OCI-LY1 (cell line): Measurements from ENCODE around the gene NCS1.

Source experiments
- H2AFZ ChIP-seq: fragments of 200-600 bp; sonication (generic), shearing (Covaris generic); 2 replicates; pipeline ENCODE4 v1.6.0; 2014; ENCODE audit warnings: antibody characterized with exemption, mild to moderate bottlenecking, low read length
- H3F3A ChIP-seq: fragments of 200-600 bp; sonication (generic), shearing (Covaris generic); 2 replicates; pipeline ENCODE4 v1.6.0; 2014; ENCODE audit warnings: mild to moderate bottlenecking, antibody characterized with exemption, low read length, moderate library complexity; ENCODE audit not compliant: insufficient read depth
- H3K27ac ChIP-seq: fragments of 200-600 bp; sonication (generic); 2 replicates; pipeline ENCODE4 v1.5.1; 2014; ENCODE audit warnings: low read length, mixed run types, mild to moderate bottlenecking, low read depth; ENCODE audit not compliant: poor library complexity, severe bottlenecking
- H3K27me3 ChIP-seq: fragments of 200-600 bp; sonication (generic); 2 replicates; pipeline ENCODE4 v1.6.0; 2014; ENCODE audit warnings: antibody characterized with exemption, mild to moderate bottlenecking, low read length, moderate library complexity; ENCODE audit not compliant: insufficient read depth
- H3K36me3 ChIP-seq: fragments of 200-600 bp; sonication (generic); 2 replicates; pipeline ENCODE4 v1.6.1; 2014; ENCODE audit warnings: mild to moderate bottlenecking, antibody characterized with exemption, low read length, moderate library complexity, mixed read lengths; ENCODE audit not compliant: insufficient read depth
- H3K4me1 ChIP-seq: fragments of 200-600 bp; sonication (generic); 2 replicates; pipeline ENCODE4 v1.5.1; 2014; ENCODE audit warnings: mild to moderate bottlenecking, low read length, moderate library complexity; ENCODE audit not compliant: insufficient read depth, severe bottlenecking
- H3K4me2 ChIP-seq: fragments of 200-600 bp; sonication (generic), shearing (Covaris generic); 2 replicates; pipeline ENCODE4 v1.6.1; 2014; ENCODE audit warnings: low read length
- H3K4me3 ChIP-seq: fragments of 200-600 bp; sonication (generic); 2 replicates; pipeline ENCODE4 v1.5.1; 2014; ENCODE audit warnings: low read length, low read depth, mild to moderate bottlenecking, mixed read lengths; ENCODE audit not compliant: poor library complexity, severe bottlenecking
- H3K79me2 ChIP-seq: fragments of 200-600 bp; shearing (Covaris generic); 2 replicates; pipeline ENCODE4 v1.6.1; 2016; ENCODE audit warnings: mixed run types, low read length, mixed read lengths; ENCODE audit not compliant: insufficient read depth
- H3K9ac ChIP-seq: fragments of 200-600 bp; sonication (generic), shearing (Covaris generic); 2 replicates; pipeline ENCODE4 v1.6.1; 2014; ENCODE audit warnings: mild to moderate bottlenecking, low read length, mixed read lengths
- H3K9me2 ChIP-seq: fragments of 200-600 bp; sonication (generic), shearing (Covaris generic); 2 replicates; pipeline ENCODE4 v1.6.1; 2014; ENCODE audit warnings: low read depth, mild to moderate bottlenecking, low read length, mixed read lengths
- H3K9me3 ChIP-seq: fragments of 200-600 bp; shearing (Covaris generic); 2 replicates; pipeline ENCODE4 v1.6.1; 2014; ENCODE audit warnings: low read length, mixed read lengths
- H4K20me1 ChIP-seq: fragments of 200-600 bp; sonication (generic), shearing (Covaris generic); 2 replicates; pipeline ENCODE4 v1.6.0; 2016; ENCODE audit warnings: mild to moderate bottlenecking, low read length; ENCODE audit not compliant: insufficient read depth
- EZH2 ChIP-seq: fragments of 200-600 bp; sonication (generic), shearing (Covaris generic); IDR thresholded peaks from 2 replicates; pipeline ENCODE4 v1.8.0; 2017; ENCODE audit warnings: borderline replicate concordance, mixed run types, mild to moderate bottlenecking, antibody characterized with exemption, low read length, moderate library complexity, mixed read lengths
- TF ChIP-seq, protein P1 (sequence below): fragments of 200-600 bp; sonication (generic), shearing (Covaris generic); IDR thresholded peaks from 2 replicates; pipeline ENCODE4 v1.5.1; 2017; ENCODE audit warnings: mild to moderate bottlenecking, antibody characterized with exemption, low read length, moderate library complexity, mixed read lengths

NCS1 gene

DNA sequence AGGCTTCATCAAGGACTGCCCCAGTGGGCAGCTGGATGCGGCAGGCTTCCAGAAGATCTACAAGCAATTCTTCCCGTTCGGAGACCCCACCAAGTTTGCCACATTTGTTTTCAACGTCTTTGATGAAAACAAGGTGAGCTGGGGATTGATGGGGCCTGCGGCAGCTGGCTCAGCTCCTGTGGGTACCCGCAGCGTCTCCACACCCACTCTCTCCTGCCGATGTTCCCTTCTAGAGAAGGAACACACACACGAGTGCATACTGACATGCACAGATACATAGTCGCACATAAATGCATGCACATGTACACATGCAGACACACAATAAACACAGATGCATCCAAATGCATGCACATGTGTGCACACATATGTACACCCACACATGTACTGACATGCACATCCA, 45.6 kb downstream of the NCS1 start:
- no peaks in the 10 kb centered on the region for H4K20me1 ChIP-seq
- no peaks in the 10 kb centered on the region for H3K9me2 ChIP-seq
- no peaks in the 10 kb centered on the region for H3K79me2 ChIP-seq
- TF ChIP-seq, protein P1, sequence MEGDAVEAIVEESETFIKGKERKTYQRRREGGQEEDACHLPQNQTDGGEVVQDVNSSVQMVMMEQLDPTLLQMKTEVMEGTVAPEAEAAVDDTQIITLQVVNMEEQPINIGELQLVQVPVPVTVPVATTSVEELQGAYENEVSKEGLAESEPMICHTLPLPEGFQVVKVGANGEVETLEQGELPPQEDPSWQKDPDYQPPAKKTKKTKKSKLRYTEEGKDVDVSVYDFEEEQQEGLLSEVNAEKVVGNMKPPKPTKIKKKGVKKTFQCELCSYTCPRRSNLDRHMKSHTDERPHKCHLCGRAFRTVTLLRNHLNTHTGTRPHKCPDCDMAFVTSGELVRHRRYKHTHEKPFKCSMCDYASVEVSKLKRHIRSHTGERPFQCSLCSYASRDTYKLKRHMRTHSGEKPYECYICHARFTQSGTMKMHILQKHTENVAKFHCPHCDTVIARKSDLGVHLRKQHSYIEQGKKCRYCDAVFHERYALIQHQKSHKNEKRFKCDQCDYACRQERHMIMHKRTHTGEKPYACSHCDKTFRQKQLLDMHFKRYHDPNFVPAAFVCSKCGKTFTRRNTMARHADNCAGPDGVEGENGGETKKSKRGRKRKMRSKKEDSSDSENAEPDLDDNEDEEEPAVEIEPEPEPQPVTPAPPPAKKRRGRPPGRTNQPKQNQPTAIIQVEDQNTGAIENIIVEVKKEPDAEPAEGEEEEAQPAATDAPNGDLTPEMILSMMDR, result no peak
- TF ChIP-seq EZH2, result no peak
- H3K4me3 ChIP-seq, result no peak overlapping the region
- no peaks in the 10 kb centered on the region for H3K9me3 ChIP-seq
- H3F3A ChIP-seq, result no peaks in the 10 kb centered on the region
- H3K4me1 ChIP-seq, result no peaks in the 10 kb centered on the region
- H3K27ac ChIP-seq, result no peak overlapping the region
- H3K4me2 ChIP-seq, result no peak overlapping the region
- H3K27me3 ChIP-seq, result peaks cover 20% of the 10 kb centered on the region; the same call in 1 of the 2 replicates
- H2AFZ ChIP-seq, result no peak overlapping the region
- no peaks in the 10 kb centered on the region for H3K36me3 ChIP-seq
- H3K9ac ChIP-seq, result no peak overlapping the region

DNA sequence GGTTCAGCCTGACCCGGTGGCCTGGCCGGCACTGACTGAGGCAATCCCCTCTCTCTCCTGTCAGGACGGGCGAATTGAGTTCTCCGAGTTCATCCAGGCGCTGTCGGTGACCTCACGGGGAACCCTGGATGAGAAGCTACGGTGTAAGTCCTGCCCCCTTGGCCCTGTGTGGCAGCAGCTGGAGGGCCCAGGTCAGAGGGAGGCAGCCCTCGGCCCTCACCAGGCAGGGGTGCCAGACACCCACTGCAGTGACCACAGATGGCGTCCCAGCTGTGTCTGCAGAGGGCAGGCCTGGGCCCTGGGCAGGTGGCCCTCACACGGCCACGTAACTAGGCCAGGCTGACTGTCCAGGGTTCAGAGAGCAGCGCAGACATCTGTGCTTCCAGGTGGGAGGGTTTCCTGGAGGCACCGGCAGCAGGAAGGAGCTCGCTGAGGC, 47.5 kb downstream of the NCS1 start:
- H3K4me1 ChIP-seq, result no peaks in the 10 kb centered on the region
- no peaks in the 10 kb centered on the region for H3K9me3 ChIP-seq
- no peak overlapping the region for H3K9ac ChIP-seq
- no peaks in the 10 kb centered on the region for H3K9me2 ChIP-seq
- no peaks in the 10 kb centered on the region for H4K20me1 ChIP-seq
- TF ChIP-seq EZH2, result no peak
- TF ChIP-seq, protein P1, result no peak
- H3K79me2 ChIP-seq, result no peaks in the 10 kb centered on the region
- no peak overlapping the region for H3K4me2 ChIP-seq
- H3K27ac ChIP-seq, result no peak overlapping the region
- no peaks in the 10 kb centered on the region for H3K36me3 ChIP-seq
- no peaks in the 10 kb centered on the region for H3F3A ChIP-seq
- H2AFZ ChIP-seq, result no peak overlapping the region
- H3K4me3 ChIP-seq, result no peak overlapping the region
- peaks cover 14% of the 10 kb centered on the region; the same call in 1 of the 2 replicates for H3K27me3 ChIP-seq

DNA sequence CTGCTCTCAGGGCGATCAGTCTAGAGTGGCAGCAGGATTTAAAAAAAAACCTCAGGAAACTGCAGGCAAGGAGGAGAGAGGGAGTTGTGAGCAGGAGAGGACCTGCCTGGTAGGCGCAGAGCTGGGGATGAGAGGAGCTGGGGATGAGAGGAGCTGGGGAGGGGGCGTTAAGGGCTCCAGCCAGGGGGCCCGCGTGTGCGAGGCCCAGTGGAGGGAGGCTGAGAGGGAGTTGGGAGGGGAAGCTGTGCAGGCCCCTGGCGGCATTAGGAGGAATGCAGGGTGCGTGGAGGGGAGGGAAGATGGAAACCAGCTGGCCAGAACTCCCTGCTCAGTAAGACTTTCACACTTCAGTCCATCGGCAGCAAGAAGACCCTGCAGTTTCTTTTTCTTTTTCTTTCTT, 48.1 kb downstream of the NCS1 start:
- Histone ChIP-seq H3K4me1 (no peaks in the 10 kb centered on the region), H3K36me3 (no peaks in the 10 kb centered on the region), H3K27ac (no peak overlapping the region), H4K20me1 (no peaks in the 10 kb centered on the region), H3K9me3 (no peaks in the 10 kb centered on the region), H3K9ac (no peak overlapping the region), H3K4me2 (no peak overlapping the region), H3K9me2 (no peaks in the 10 kb centered on the region), H3K4me3 (no peak overlapping the region), H3K27me3 (peaks cover 14% of the 10 kb centered on the region; the same call in 1 of the 2 replicates), H3K79me2 (no peaks in the 10 kb centered on the region), H2AFZ (no peak overlapping the region), H3F3A (no peaks in the 10 kb centered on the region)
- TF ChIP-seq EZH2, result no peak
- TF ChIP-seq, protein P1, result no peak
